ENCODE data around the gene TMEM52.
A peak's percentile ranks its signal among the peaks of the same experiment; 100 is the strongest.

TMEM52 gene

DNA sequence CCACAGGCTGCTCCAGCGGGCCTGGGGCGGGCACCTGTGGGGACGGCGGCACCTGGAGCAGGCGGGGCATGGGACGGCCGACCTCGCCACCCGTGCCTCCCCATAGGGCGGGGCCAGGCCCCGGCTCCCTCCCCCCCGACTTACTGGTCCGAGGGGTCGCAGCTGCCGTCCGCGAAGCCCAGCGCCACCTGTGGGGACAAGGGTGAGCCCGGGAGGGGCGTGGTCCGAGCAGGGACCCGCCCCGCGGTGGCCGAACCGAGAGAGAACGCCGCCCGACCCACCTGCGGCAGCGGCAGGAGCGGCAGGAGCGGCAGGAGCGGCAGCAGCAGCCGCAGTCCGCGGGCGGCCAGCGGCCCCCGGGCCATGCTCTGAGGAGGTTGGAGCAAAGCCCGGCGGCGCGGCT is at the start of gene TMEM52:
TSS of gene TMEM52 (minus strand) at position 379 of the 403 bp plus-strand sequence. CDS start at position 365, 14 bp downstream.
- DNase-seq (ENCODE audit: low spot score) = no peak

DNA sequence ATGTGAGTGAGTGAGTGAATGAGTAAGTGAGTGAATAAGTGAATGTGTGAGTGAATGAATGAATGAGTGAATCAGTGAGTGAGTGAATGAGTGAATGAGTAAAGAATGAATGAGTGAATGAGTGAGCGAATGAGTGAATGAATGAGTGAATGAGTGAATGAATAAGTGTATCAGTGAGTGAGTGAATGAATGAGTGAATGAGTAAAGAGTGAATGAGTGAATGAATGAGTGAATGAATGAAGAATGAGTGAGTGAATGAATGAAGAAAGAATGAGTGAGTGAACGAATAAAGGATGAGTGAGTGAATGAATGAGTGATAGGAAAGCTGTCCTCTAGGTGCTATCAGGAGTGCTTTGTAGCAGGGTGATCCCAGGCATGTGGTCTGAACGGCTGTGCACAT is 48.8 kb upstream of the TMEM52 start:
- no peak for DNase-seq (ENCODE audit: low spot score)

DNA sequence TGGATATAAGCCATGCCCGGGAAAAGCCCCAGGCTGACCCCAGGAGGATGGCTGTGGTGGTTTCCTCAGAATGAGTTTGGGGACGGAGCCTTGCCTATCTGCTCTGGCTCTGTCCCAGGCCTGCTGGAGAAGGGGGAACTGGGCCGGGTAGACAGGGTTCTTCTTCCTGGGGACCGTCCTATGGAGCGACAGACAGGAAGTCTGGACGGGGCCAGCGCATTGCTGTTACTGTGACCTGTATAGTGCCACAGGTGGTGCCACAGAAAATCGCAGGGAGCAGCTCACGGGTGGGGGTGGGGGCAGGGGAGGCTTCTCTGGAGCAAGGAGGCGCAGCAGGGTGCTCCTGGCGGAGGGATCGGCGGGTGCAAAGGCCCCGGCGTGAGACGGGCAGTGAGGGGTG is 48.1 kb upstream of the TMEM52 start:
- no peak for DNase-seq (ENCODE audit: low spot score)

DNA sequence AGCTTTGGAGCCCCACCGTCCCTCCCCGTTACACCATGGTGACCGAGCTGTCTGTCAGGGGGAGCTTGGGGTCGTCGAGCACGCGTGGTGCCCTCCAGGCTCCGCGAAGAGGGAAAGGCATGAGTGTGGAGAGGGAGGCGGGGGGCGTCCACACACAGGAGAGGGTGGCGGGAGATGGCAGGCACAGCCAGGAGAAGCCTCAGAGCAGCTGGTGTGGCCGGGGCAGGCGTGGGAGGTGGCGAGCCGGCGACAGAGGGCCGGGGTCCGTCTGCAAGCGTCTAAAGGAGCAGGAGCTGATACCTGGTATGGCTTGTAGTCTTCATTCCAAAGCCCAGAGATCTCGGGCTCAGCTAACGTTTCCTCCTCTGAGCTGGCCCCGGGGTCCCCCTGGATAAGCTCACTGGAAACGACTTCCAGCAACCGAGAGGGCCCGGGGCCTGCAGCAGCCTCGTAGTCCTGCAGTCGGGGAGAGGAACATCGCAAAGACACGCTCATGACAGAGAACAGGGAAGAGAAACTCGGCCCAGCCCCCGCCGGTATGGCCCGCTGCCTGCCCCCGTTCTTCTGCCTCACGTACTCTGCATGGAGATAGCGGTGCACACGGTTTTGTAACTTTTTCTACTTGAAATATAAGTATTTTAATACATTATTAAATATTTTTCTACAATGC is 47.1 kb upstream of the TMEM52 start:
- DNase-seq (ENCODE audit: low spot score) = no peak

DNA sequence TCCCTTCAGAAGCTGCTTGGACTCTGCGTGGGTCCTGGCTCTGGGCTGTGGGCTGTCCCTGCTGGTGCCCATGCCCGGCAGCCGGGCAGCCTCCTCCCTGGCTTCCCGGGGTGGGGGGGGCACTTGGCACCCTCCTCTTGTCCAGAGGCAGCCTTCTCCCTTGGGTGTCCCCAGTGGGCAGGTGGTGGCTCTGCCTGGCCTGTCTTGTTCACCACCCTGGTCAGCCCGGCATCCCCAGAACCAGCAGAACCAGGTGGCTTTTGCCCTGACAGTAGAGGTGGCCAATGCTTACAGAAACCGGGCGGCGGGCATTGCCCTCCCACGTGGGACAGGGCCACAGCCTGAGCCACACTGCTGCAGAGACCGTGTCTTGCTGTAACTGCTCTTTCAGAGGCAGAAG is 46.5 kb upstream of the TMEM52 start:
- DNase-seq (ENCODE audit: low spot score) = no peak

DNA sequence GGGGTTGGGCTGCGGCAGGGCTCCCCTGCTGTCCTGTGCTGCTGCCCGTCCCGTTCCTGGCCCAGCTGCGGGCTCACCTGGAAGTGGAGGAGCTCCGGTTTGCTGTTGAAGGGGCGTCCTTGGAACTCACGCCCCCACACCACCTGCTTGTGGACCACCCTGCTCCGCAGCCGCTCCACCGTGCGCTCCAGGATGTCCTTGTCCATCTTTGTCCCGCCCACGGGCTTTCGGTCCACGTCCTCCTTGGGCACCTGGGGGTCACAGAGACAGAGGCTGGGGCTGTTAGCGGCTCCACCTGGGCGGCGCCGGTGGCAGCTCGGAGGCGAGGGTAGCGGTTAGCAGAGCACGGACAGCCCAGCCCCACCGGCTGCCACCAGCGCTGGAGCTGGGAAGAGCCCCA is 45.7 kb upstream of the TMEM52 start:
- no peak for DNase-seq (ENCODE audit: low spot score)

DNA sequence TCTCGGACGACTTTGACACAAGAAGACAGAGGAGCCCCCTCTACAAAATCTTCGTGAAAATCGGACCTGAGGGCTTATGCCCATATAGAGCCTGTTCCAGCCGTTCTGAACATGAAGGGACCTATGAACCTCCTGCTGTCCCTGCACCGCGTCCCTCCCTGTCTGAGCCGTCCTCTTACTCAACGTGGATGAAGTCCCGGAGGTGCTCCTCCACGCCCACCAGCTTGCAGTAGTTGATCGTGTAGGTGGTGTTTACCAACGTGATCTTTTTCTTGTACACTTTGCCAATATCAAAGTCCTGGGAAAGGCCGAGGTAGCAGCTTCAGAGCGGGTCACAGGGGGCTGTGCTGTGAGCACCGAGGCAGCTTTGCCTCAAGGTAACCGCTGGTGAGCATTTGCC is 44.5 kb upstream of the TMEM52 start:
- no peak for DNase-seq (ENCODE audit: low spot score)

DNA sequence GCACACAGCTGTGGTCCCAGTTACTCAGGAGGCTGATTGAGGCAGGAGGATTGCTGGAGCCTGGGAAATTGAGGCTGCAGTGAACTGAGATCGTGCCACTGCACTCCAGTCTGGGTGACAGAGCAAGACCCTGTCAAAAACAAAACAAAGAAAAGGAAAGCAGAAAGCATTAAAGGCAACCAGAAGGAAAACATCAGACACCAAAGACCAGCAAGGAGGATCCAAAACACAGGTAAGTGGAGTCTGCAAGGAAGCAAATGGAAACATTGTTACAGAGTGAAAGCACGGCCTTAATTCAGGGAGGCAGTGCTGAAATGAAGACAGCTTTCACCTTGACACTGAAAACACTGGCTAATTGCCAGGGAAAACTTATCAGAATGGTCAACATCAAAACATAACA is 43.7 kb upstream of the TMEM52 start:
- DNase-seq (ENCODE audit: low spot score) = no peak

DNA sequence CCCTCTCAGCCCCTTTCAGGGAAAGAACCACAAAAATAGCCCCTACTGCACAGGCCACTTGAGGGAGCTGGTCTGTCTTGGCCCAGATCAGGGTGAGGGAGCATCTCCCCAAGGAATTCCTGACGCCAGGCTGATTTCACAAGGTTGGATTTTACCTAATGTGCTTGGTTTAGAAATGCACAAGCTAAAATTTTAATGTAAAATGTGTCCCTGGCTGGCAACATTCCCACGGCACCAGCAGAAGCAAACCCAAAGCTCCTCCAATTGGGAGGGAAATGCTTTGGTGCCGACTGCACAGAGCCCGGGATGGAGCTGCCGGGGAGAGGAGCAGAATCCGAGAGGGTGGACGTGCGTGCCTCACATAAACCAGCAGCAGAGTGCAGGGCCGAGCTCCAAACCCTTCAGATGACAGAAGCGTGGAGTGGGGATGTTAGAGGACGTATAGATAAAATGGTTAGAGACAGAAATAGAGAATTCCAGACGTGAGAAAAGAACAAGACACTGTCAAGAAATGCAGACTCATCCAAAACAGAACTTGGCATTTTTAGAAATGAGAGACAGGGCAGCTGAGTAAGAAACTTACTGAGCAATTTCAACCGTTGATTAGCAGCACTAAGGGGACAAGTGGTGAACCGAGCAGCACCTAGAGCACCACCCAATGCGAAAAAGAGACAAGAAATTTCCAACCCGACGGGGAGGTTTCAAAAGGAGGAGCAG is 41.6 kb upstream of the TMEM52 start:
- DNase-seq (ENCODE audit: low spot score) = no peak

DNA sequence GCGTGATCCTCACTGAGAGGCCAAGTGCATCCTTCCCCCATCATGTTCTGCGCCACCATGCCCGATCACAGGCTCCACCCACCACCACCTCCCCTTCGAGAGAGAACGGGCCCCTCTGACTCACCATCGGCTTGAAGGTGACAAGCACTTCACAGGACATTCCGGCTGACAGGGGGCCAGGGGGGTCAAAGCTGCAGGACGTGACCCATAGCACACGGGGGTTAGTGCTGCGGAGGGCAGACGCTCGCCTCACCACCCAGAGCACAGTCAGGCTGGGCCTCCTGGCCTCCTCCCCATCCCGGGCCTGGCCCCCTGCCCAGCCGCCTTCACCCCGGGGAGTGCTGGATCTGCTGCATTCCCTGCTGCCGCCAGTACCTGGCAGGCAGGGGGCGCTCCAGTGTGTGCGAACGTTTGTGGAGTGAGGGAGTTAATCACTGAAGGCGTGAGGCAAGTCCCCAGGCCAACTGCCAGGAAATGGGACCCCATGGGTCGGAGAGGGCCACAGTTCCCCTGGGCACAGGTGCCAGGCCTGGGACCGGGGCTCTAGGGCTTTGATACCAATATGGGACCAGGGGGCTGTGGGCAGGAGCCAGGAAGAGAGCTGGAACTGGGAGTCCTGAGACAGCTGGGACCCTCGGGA is 40.9 kb upstream of the TMEM52 start:
- DNase-seq (ENCODE audit: low spot score) = peak; percentile 95

DNA sequence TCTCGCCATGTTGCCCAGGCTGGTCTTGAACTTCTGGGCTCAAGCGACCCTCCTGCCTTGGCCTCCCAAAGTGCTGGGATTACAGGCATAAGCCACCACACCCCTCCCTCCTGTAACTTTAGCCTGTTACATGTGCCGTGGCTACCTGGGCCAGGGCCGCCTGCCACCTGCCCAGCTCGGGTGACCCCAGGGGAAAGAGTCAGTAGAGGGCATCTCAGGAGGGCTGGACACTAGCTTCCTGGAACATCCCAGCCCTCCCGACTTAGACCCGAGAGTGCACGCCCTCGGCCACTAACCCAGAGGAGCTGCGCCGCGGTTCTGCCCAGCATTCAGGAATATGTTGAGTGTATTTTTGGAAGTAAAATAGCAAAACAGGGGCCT is 40.4 kb upstream of the TMEM52 start:
- DNase-seq (ENCODE audit: low spot score) = no peak

DNA sequence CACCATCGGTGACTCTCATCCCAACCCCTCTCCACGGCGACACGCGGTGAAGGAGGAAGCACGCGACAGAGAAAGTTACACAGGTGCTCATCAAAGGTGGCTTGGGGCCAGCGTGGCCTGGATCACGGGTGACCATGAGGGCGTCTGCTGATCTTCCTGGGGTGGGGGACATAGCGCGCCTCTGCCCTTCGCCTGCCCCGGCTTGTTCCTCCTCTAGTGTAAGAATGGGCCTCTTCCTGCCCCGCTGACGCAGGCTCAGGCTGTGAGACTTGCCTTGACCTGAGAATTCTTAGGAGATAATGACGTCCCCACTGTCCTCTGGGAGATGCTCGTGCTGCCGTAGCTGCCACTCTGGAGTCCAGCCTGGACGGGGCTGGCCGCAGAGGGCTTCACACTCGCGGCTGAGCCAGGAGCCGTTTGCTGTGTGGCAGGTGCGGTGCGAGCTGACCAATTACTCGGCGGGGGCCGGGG is 39.0 kb upstream of the TMEM52 start:
- DNase-seq (ENCODE audit: low spot score) = no peak

DNA sequence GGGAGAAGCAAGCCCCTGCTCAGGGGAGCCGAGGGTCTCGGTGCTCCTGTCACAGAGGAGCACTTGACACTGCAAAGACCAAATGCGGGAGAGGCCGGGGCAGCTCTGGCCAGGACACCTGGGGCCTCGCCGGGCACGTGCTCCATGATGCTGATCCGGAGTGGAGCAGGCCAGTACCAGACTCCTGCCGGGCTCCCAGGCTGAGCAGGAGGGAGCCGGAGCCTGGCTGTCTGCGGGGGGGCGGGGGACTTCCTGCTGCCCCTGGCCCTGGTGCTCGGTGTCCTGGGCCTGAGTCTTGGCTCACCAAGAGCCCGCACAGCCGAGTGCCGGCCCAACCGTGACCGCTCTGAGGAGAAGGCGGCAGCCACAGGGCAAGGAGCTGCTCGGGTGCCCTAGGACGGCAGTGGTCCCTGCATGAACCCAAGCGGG is 38.5 kb upstream of the TMEM52 start:
- no peak for DNase-seq (ENCODE audit: low spot score)

DNA sequence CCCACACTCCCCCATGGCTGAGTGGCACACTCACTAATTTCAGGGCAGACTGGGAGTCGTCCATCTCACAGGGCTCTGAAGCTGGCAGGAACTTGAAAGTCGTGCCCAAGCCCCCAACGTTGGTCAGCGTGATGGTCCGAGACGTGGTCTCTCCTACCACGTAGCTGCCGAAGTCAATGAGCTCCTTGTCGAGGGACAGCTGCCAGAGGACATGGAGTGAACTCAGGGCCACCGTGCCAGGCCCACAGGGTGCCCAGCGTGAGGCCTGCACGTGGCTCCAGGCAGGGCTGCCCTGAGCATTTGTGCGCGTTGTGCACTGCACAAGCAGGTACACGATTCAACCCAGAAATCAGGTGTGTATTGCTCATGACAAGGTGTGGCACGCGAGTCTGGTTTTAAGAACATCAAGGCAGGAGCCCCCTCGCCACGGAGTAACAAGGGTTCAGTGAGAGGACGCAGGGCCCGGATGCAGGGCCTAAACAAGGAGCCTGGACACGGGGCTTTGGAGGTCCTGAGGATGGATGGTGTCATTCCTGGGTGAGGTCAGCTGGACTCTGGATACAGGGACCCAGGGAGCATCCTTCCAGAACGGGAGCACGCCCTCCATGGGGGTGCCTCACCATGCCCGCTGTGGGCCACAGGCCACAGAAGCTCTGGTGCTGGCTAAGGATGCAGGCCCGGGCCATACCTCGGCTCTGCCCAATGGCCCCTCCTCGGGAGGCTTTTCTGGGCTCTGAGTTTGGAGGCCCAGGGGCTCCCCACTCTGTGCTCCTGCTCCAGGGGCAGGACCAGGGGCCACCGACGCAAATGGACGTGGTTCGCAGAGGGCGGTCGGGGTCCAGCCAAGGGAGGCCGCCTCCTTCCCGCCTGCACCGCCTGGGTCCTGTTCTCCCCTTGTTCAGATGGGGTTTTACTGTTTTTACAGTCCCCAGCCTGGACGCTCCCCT is 37.8 kb upstream of the TMEM52 start:
- DNase-seq (ENCODE audit: low spot score) = no peak

DNA sequence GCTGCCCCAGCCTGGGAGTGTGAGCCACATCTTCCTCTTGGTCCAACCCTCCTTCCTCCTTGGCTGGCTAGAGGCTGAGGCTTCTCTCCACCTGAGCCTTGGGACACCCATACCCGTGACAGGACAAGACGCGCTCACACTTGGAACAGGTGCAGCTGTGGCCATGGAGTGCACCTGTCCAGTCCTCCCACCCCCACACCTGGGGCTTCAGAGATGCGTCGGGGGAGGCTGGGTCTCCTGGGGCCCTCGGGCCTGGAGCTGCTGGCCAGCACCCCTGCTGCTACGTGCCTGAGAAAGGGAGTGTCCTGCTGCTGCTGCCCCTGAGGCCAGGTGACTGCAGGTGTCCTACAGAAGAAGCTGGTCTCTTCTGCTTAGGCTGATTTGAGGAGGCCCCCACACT is 37.0 kb upstream of the TMEM52 start:
- DNase-seq (ENCODE audit: low spot score) = no peak

DNA sequence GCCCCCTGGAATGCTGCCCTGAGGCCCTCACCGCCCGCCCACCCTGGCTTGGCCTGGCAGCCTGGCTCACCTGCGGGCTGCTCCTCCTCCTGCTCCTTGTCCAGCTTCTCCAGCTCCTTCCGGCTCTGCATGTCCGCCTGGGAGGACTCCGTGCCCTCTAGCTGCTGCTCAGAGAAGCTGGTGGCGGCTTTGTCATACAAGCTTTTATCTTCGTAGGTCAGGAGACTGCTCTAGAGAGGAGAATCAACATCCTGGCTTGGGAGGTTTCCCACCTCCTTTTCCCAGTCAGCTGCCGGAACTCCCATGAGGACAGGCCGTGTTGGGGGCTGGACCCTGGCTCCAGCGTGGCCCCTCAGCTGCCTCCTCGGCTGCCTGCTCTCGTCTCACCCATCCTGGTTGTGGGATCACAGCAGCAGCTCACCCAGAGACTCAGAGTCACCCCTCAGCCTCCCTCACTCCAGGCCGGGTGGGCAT is 36.6 kb upstream of the TMEM52 start:
- no peak for DNase-seq (ENCODE audit: low spot score)

DNA sequence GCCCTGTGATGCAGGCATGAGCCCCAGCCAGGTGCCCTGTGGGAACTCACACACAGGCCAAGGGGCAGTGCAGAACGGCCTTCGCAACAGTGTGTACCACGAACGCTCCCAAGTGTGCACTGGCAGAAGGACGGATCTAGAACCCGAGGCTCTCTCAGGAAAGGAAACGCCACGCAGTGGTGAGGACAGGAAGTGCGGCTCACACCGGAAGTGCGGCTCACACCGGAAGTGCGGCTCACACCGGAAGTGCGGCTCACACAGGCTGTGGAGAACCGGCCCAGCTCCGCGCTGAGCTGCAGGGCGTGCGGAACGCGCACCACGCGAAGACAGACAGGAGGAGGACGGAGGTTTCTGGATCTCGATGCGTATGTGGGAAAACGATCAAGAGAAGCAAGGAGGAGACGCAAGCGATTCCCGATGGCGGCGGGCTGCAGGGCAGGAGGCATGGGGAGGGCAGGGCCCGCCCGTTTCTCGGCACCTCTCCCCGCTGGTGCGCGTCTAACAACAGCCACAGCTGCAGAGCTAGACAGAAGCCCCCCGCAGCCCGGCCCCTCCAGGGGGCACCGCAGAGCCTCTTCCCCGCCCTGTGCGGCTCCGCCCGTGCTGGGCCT is 35.9 kb upstream of the TMEM52 start:
- no peak for DNase-seq (ENCODE audit: low spot score)

DNA sequence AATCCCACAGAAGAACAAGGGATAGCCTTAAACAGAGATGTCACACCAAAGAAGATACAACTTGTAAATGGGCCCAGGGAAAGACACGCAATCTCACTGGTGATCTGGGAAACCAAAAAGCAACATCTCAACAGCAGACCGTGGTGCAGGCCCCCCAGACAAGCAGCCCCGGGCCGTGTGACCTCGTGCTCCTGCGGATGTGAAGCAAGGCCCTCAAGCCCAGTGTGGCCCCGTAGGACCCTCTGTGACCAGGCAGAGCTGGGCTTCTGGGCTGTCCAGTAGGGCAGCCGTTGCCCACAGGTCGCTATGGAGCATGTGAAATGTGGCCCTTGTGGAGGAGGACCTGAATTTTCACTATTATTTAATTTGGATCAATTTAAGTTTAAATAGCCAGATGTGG is 34.9 kb upstream of the TMEM52 start:
- DNase-seq (ENCODE audit: low spot score) = no peak

DNA sequence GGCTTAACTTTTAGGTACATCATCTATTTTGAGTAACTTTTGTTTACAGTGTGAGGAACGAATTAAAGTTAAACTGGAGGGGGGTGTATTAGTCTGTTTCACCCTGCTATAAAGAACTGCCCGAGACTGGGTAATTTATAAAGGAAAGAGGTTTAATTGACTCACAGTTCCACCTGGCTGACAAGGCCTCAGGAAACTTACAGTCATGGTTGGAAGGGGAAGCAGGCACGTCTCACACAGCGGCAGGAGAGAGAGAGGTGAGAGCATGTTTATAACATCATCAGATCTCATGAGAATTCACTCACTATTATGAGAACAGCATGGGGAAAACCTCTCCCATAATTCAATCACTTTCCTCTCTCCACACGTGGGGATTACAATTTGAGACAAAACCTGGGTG is 31.9 kb upstream of the TMEM52 start:
- no peak for DNase-seq (ENCODE audit: low spot score)

DNA sequence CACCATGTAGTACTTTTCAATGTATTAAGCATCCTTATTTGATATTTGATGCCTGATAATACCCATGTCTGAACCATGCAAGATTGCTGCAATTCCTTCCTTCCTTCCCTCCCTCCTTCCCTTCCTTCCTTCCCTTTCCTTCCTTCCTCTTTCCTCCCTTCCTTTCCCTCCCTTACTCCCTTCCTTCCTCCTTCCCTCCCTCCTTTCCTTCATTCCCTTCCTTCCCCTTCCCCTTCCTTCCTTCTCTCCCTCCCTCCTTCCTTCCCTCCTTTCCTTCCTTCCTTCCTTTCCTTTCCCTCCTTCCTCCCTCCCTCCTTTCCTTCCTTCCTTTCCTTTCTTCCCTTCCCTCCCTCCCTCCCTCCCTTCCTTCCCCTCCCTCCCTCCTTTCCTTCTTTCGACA is 29.7 kb upstream of the TMEM52 start:
- DNase-seq (ENCODE audit: low spot score) = no peak

DNA sequence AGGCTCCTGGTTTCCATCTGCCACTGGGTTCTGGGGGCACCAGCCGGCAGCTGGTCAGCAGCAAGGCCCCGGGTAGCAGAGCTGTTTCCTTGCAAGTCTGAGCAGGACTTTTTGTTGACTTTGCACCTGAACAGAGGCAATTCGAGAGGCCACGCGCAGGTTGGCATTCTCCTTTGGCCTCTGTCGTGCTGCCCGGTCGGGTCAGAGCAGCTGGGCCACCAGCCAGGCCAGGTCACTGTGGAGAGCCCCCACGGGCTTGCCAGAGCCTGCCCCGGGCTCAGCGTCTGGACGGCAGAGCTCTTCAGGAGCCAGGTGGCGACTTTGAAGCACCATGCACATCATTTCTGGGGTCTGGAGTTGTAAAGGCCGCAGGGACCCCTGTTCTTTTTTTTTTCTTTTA is 28.4 kb upstream of the TMEM52 start:
- no peak for DNase-seq (ENCODE audit: low spot score)

DNA sequence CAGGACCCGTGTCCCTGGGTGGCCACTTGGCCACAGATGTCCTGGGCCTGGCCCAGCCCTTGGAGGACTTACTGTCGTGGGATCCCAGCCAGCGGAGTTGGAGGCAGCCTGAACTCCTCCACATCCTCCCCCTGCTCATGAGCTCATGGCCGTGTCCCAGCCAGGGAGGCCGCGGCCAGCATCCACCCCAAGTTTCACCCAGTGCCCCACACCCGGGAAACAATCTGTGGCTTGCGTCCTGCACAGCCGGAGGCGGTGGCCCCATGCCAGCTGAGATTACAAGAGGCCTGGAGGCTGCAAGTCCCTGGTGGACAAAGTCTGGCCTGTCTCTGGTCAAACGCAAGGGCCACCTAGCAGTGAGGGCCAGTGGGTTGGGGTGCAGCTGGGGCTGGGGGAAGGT is 27.5 kb upstream of the TMEM52 start:
- no peak for DNase-seq (ENCODE audit: low spot score)
